WTC11 (cell line): ENCODE data around the gene RHBDD1. TPM values are rescaled to one million over a fixed set of nuclear protein-coding genes. Genes with fewer than 3 reads are reported as not detected.

ENCODE experiments used
- AFF4 ChIP-seq: sonication (generic); formaldehyde crosslinking; IDR thresholded peaks from 2 replicates; pipeline ENCODE4 v1.8.1; 2023; ENCODE audit warnings: mild to moderate bottlenecking, missing genetic modification reagents, borderline replicate concordance
- CTCF ChIP-seq: fragments of 200-600 bp; IDR thresholded peaks from 2 replicates; pipeline ENCODE4 v1.8.0; 2022; ENCODE audit warnings: antibody characterized with exemption
- ESRRA ChIP-seq: sonication (generic); formaldehyde crosslinking; IDR thresholded peaks from 2 replicates; pipeline ENCODE4 v1.8.1; 2022; ENCODE audit warnings: mild to moderate bottlenecking, missing genetic modification reagents, borderline replicate concordance
- FOXK1 ChIP-seq: sonication (generic); formaldehyde crosslinking; IDR thresholded peaks from 2 replicates; pipeline ENCODE4 v1.8.0; 2022; ENCODE audit warnings: mild to moderate bottlenecking, moderate library complexity, missing genetic modification reagents
- FOXP4 ChIP-seq: sonication (generic); formaldehyde crosslinking; IDR thresholded peaks from 2 replicates; pipeline ENCODE4 v1.8.0; 2022; ENCODE audit warnings: mild to moderate bottlenecking, missing genetic modification reagents
- GTF2I ChIP-seq: fragments of 250-450 bp; sonication (Bioruptor Pico); conservative IDR thresholded peaks from 2 replicates; pipeline ENCODE4 v1.4.0; 2021; ENCODE audit warnings: mild to moderate bottlenecking
- HMGXB4 ChIP-seq: sonication (generic); formaldehyde crosslinking; IDR thresholded peaks from 2 replicates; pipeline ENCODE4 v1.8.1; 2023; ENCODE audit warnings: mild to moderate bottlenecking, moderate library complexity, missing genetic modification reagents
- IRF2 ChIP-seq: sonication (generic); formaldehyde crosslinking; IDR thresholded peaks from 2 replicates; pipeline ENCODE4 v1.8.0; 2022; ENCODE audit warnings: low read depth, missing genetic modification reagents, borderline replicate concordance
- MAX ChIP-seq: sonication (generic); formaldehyde crosslinking; IDR thresholded peaks from 2 replicates; pipeline ENCODE4 v1.8.0; 2022; ENCODE audit warnings: mild to moderate bottlenecking, missing genetic modification reagents
- NFE2L1 ChIP-seq: sonication (generic); formaldehyde crosslinking; IDR thresholded peaks from 2 replicates; pipeline ENCODE4 v1.8.1; 2023; ENCODE audit warnings: missing genetic modification reagents
- NR2C2 ChIP-seq: sonication (generic); formaldehyde crosslinking; IDR thresholded peaks from 2 replicates; pipeline ENCODE4 v1.8.0; 2022; ENCODE audit warnings: mild to moderate bottlenecking, missing genetic modification reagents
- RELA ChIP-seq: sonication (generic); formaldehyde crosslinking; IDR thresholded peaks from 2 replicates; pipeline ENCODE4 v1.8.1; 2022; ENCODE audit warnings: missing genetic modification reagents, mild to moderate bottlenecking, borderline replicate concordance
- SMAD4 ChIP-seq: sonication (generic); formaldehyde crosslinking; IDR thresholded peaks from 2 replicates; pipeline ENCODE4 v1.8.0; 2022; ENCODE audit warnings: mild to moderate bottlenecking, missing genetic modification reagents
- SOX15 ChIP-seq: fragments of 250-450 bp; sonication (Bioruptor Pico); IDR thresholded peaks from 2 replicates; pipeline ENCODE4 v1.9.0; 2021; ENCODE audit warnings: mild to moderate bottlenecking
- TEAD1 ChIP-seq: sonication (generic); formaldehyde crosslinking; IDR thresholded peaks from 2 replicates; pipeline ENCODE4 v1.8.0; 2022; ENCODE audit warnings: mild to moderate bottlenecking, missing genetic modification reagents
- TP53 ChIP-seq: sonication (generic); formaldehyde crosslinking; IDR thresholded peaks from 2 replicates; pipeline ENCODE4 v1.8.1; 2023; ENCODE audit warnings: mild to moderate bottlenecking, missing genetic modification reagents
- USF2 ChIP-seq: sonication (generic); formaldehyde crosslinking; IDR thresholded peaks from 2 replicates; pipeline ENCODE4 v1.8.1; 2023; ENCODE audit warnings: mild to moderate bottlenecking, missing genetic modification reagents, moderate library complexity
- ZMAT4 ChIP-seq: fragments of 250-450 bp; sonication (Bioruptor Pico); IDR thresholded peaks from 2 replicates; pipeline ENCODE4 v1.9.0; 2021; ENCODE audit warnings: mild to moderate bottlenecking
- ZNF263 ChIP-seq: sonication (generic); formaldehyde crosslinking; IDR thresholded peaks from 2 replicates; pipeline ENCODE4 v1.8.1; 2022; ENCODE audit warnings: low read depth, mild to moderate bottlenecking, moderate library complexity, missing genetic modification reagents
- ZNF281 ChIP-seq: sonication (generic); formaldehyde crosslinking; IDR thresholded peaks from 2 replicates; pipeline ENCODE4 v1.8.0; 2023; ENCODE audit warnings: mild to moderate bottlenecking, missing genetic modification reagents
- ZNF396 ChIP-seq: fragments of 250-450 bp; sonication (Bioruptor Pico); IDR thresholded peaks from 2 replicates; pipeline ENCODE4 v1.8.0; 2021; ENCODE audit warnings: mild to moderate bottlenecking, moderate library complexity, borderline replicate concordance
- ZNF425 ChIP-seq: fragments of 250-450 bp; sonication (Bioruptor Pico); conservative IDR thresholded peaks from 2 replicates; pipeline ENCODE4 v1.9.0; 2021; ENCODE audit warnings: mild to moderate bottlenecking
- total RNA-seq: library from RNA; stranded (reverse); gene quantifications from 3 replicates; pipeline ENCODE4 v1.2.3, GENCODE V29; 2021

The RHBDD1 gene
- total RNA-seq, 1 experiment from 2014 or later, result 25.7 TPM

GRCh38 chr2:226798422-226799210, 37.2 kb upstream of the RHBDD1 start (continued):
- TF ChIP-seq GTF2I (CRISPR knock-in tag), result no peak
- no peak for TF ChIP-seq ZMAT4 (CRISPR knock-in tag)
- no peak for TF ChIP-seq IRF2 (CRISPR knock-in tag)
- TF ChIP-seq FOXP4 (CRISPR knock-in tag), result peak; percentile 71
- TF ChIP-seq NFE2L1 (CRISPR knock-in tag), result 0 out of 2 replicates have a peak, but pooled peaks have one; percentile 34
- TF ChIP-seq ZNF425 (CRISPR knock-in tag), result no peak
- no peak for TF ChIP-seq NR2C2 (CRISPR knock-in tag)
- TF ChIP-seq SMAD4, result no peak
- TF ChIP-seq ESRRA, result peak; percentile 70; the same call in 1 of the 2 replicates
- no peak for TF ChIP-seq TP53 (CRISPR knock-in tag)
- peak; percentile 79; the same call in 1 of the 2 replicates for TF ChIP-seq FOXK1
- TF ChIP-seq HMGXB4, result peak; percentile 96
- peak; percentile 38; the same call in 1 of the 2 replicates for TF ChIP-seq AFF4 (CRISPR knock-in tag)
- TF ChIP-seq ZNF281 (CRISPR knock-in tag), result no peak; the same call in 1 of the 2 replicates
- TF ChIP-seq SOX15 (CRISPR knock-in tag), result no peak
- no peak for TF ChIP-seq USF2 (CRISPR knock-in tag)
- TF ChIP-seq RELA (CRISPR knock-in tag), result 0 out of 2 replicates have a peak, but pooled peaks have one; percentile 49
- TF ChIP-seq ZNF263 (CRISPR knock-in tag), result no peak
- TF ChIP-seq MAX (CRISPR knock-in tag), result peak; percentile 95
- TF ChIP-seq ZNF396 (CRISPR knock-in tag), result no peak
- TF ChIP-seq CTCF, result no peak
- no peak for TF ChIP-seq TEAD1 (CRISPR knock-in tag)
